Measurements from ENCODE around the gene EML1.

The EML1 gene

GRCh38 chr14:99908653-99909250 is 115.5 kb downstream of the EML1 start:
- DNase-seq, result no peak

- DNase-seq, result no peak
These were observed 116.4 kb downstream of the EML1 start for GRCh38 chr14:99909513-99910064.

- no peak for DNase-seq
These were observed 117.4 kb downstream of the EML1 start for GRCh38 chr14:99910337-99911309.

GRCh38 chr14:99915305-99916090 is 122.3 kb downstream of the EML1 start:
- no peak for DNase-seq

GRCh38 chr14:99916091-99916383 is 122.8 kb downstream of the EML1 start:
- DNase-seq, result no peak

GRCh38 chr14:99918781-99919180 is 125.6 kb downstream of the EML1 start:
- no peak for DNase-seq

- DNase-seq, result no peak
These were observed 128.2 kb downstream of the EML1 start for GRCh38 chr14:99921425-99921824.

GRCh38 chr14:99924379-99924778 is 131.2 kb downstream of the EML1 start:
- no peak for DNase-seq

GRCh38 chr14:99925471-99925870 is 132.3 kb downstream of the EML1 start:
- DNase-seq, result no peak

GRCh38 chr14:99928963-99929362 is 135.8 kb downstream of the EML1 start:
- DNase-seq, result no peak

GRCh38 chr14:99929601-99930000 is 136.4 kb downstream of the EML1 start:
- DNase-seq, result no peak

- no peak for DNase-seq
These were observed 137.4 kb downstream of the EML1 start for GRCh38 chr14:99930420-99931274.

GRCh38 chr14:99931308-99931707 is 138.1 kb downstream of the EML1 start:
- DNase-seq, result no peak

- no peak for DNase-seq
These were observed 142.8 kb downstream of the EML1 start for GRCh38 chr14:99936056-99936455.

- DNase-seq, result no peak
These were observed 143.7 kb downstream of the EML1 start for GRCh38 chr14:99936738-99937474.

- no peak for DNase-seq
These were observed 144.4 kb downstream of the EML1 start for GRCh38 chr14:99937475-99938244.

- DNase-seq, result no peak
These were observed 145.2 kb downstream of the EML1 start for GRCh38 chr14:99938376-99938775.

GRCh38 chr14:99938896-99939295 is 145.7 kb downstream of the EML1 start:
- no peak for DNase-seq

- no peak for DNase-seq
These were observed 146.2 kb downstream of the EML1 start for GRCh38 chr14:99939421-99939820.

GRCh38 chr14:99940064-99940463 is 146.9 kb downstream of the EML1 start:
- DNase-seq, result no peak

- no peak for DNase-seq
These were observed 148.0 kb downstream of the EML1 start for GRCh38 chr14:99941211-99941610.
